Stimulated activated naive CD4-positive, alpha-beta T cell (primary cell): ENCODE data around the gene ACTMAP.
"Not testable (repeated sequence)": the region's sequence is repeated elsewhere in the genome, so short reads cannot be mapped to it uniquely, and the experiment has no call there.

Experiments used
- DNase-seq, 6 experiments: peaks; one replicate each; lab custom pipeline; 2025; lab: John Stamatoyannopoulos, UW

ACTMAP gene

GRCh38 chr19:40743926-40744325 lies 6.4 kb downstream of the ACTMAP start:
- DNase-seq: no peak

GRCh38 chr19:40742886-40743285 lies 7.4 kb downstream of the ACTMAP start:
- DNase-seq: no peak

GRCh38 chr19:40742477-40742876 lies 7.8 kb downstream of the ACTMAP start:
- DNase-seq: no peak

- no peak for DNase-seq
These were observed 8.5 kb downstream of the ACTMAP start for GRCh38 chr19:40741527-40742390.

- DNase-seq: no peak
These were observed 9.5 kb downstream of the ACTMAP start for GRCh38 chr19:40740747-40741146.

- no peak for DNase-seq
These were observed 10.2 kb downstream of the ACTMAP start for GRCh38 chr19:40739871-40740703.

GRCh38 chr19:40739030-40739839 lies 11.0 kb downstream of the ACTMAP start:
- DNase-seq: no peak

GRCh38 chr19:40737102-40737644 lies 13.1 kb downstream of the ACTMAP start:
- DNase-seq: no peak

- no peak for DNase-seq
These were observed 13.6 kb downstream of the ACTMAP start for GRCh38 chr19:40736661-40737060.

- DNase-seq: no peak
These were observed 15.1 kb downstream of the ACTMAP start for GRCh38 chr19:40735013-40735771.

- DNase-seq: no peak
These were observed 17.1 kb downstream of the ACTMAP start for GRCh38 chr19:40733149-40733548.

GRCh38 chr19:40732304-40732703 lies 18.0 kb downstream of the ACTMAP start:
- DNase-seq: not testable (repeated sequence)

- DNase-seq: not testable (repeated sequence)
These were observed 20.2 kb downstream of the ACTMAP start for GRCh38 chr19:40730065-40730464.

- DNase-seq: no peak
These were observed 24.0 kb downstream of the ACTMAP start for GRCh38 chr19:40726279-40726678.

- no peak for DNase-seq
These were observed 25.4 kb downstream of the ACTMAP start for GRCh38 chr19:40724855-40725254.

- DNase-seq: no peak
These were observed 26.0 kb downstream of the ACTMAP start for GRCh38 chr19:40724315-40724714.

- no peak for DNase-seq
These were observed 26.5 kb downstream of the ACTMAP start for GRCh38 chr19:40723661-40724254.

GRCh38 chr19:40721936-40722661 lies 28.2 kb downstream of the ACTMAP start:
- no peak for DNase-seq

GRCh38 chr19:40721140-40721486 lies 29.2 kb downstream of the ACTMAP start:
- DNase-seq: no peak

GRCh38 chr19:40719414-40719894 lies 30.8 kb downstream of the ACTMAP start:
- DNase-seq: no peak
